Liver (tissue), 9 donors: Measurements from ENCODE around the gene COL17A1. TPM values are rescaled to one million over a fixed set of nuclear protein-coding genes. Genes with fewer than 3 reads are reported as not detected.

Source experiments
- DNase-seq: peaks from one replicate; pipeline ENCODE4 v3.0.0-alpha.2; 2017; ENCODE audit warnings: low spot score
- H3K27ac ChIP-seq, 2 donors: one replicate each; pipeline ENCODE4 v1.7.0; 2013; ENCODE audit warnings: inconsistent platforms in 2 of 2, low read length in 2 of 2, control low read depth in 1 of 2, low read depth in 1 of 2, mild to moderate bottlenecking in 1 of 2
- H3K27me3 ChIP-seq, 4 donors: one replicate each; pipeline versions ENCODE4 v1.6.1 to v1.7.0; 2013; ENCODE audit warnings: low read length in 3 of 4, inconsistent platforms in 1 of 4, mild to moderate bottlenecking in 1 of 4, moderate library complexity in 1 of 4; ENCODE audit not compliant: control insufficient read depth in 4 of 4, insufficient read depth in 4 of 4
- H3K36me3 ChIP-seq, 4 donors: one replicate each; pipeline versions ENCODE4 v1.6.1 to v1.7.0; 2013; ENCODE audit warnings: low read length in 3 of 4, mild to moderate bottlenecking in 3 of 4, low read depth in 1 of 4, moderate library complexity in 1 of 4; ENCODE audit not compliant: control insufficient read depth in 4 of 4, insufficient read depth in 3 of 4
- H3K4me1 ChIP-seq, 4 donors: one replicate each; pipeline versions ENCODE4 v1.6.1 to v1.7.0; 2013; ENCODE audit warnings: low read length in 3 of 4, mild to moderate bottlenecking in 3 of 4, moderate library complexity in 1 of 4; ENCODE audit not compliant: control insufficient read depth in 4 of 4, insufficient read depth in 4 of 4
- H3K4me3 ChIP-seq, 3 donors: one replicate each; pipeline versions ENCODE4 v1.6.1 to v1.7.0; 2013; ENCODE audit warnings: low read length in 3 of 3, control low read depth in 1 of 3, low read depth in 1 of 3, mild to moderate bottlenecking in 1 of 3
- H3K9ac ChIP-seq, 2 donors: one replicate each; pipeline ENCODE4 v1.7.0; 2013; ENCODE audit warnings: low read length in 2 of 2, mild to moderate bottlenecking in 2 of 2, moderate library complexity in 2 of 2, control low read depth in 1 of 2, low read depth in 1 of 2
- H3K9me3 ChIP-seq, 4 donors: one replicate each; pipeline versions ENCODE4 v1.6.1 to v1.7.0; 2013; ENCODE audit warnings: low read length in 3 of 4; ENCODE audit not compliant: control insufficient read depth in 4 of 4
- ATF3 ChIP-seq: IDR thresholded peaks from 2 replicates; pipeline ENCODE4 v1.6.1; 2016; ENCODE audit warnings: antibody characterized with exemption
- CTCF ChIP-seq: fragments of 150-350 bp; IDR thresholded peaks from 2 replicates; pipeline ENCODE4 v1.5.1; 2017; ENCODE audit warnings: improper control_type of control experiment, low read depth, low read length; ENCODE audit not compliant: missing input control
- EGR1 ChIP-seq, 2 donors: IDR thresholded peaks; 2 replicates each; pipeline ENCODE4 v1.6.1; 2016 to 2018; ENCODE audit warnings: antibody characterized with exemption in 2 of 2, low read depth in 2 of 2
- FOXA1 ChIP-seq: IDR thresholded peaks from 2 replicates; pipeline ENCODE4 v1.6.1; 2016; ENCODE audit warnings: antibody characterized with exemption
- FOXA2 ChIP-seq: IDR thresholded peaks from 2 replicates; pipeline ENCODE4 v1.6.1; 2016; ENCODE audit warnings: antibody characterized with exemption
- GABPA ChIP-seq, 2 donors: IDR thresholded peaks in 1 of 2; conservative IDR thresholded peaks in 1 of 2; 2 replicates each; pipeline ENCODE4 v1.6.1; 2016; ENCODE audit warnings: antibody characterized with exemption in 2 of 2, mild to moderate bottlenecking in 1 of 2, moderate library complexity in 1 of 2
- HNF4A ChIP-seq, 2 donors: conservative IDR thresholded peaks; 2 replicates each; pipeline ENCODE4 v1.6.1; 2016; ENCODE audit warnings: antibody characterized with exemption in 2 of 2, mild to moderate bottlenecking in 2 of 2
- HNF4G ChIP-seq: IDR thresholded peaks from 2 replicates; pipeline ENCODE4 v1.6.1; 2016; ENCODE audit warnings: antibody characterized with exemption
- JUND ChIP-seq, 2 donors: IDR thresholded peaks; 2 replicates each; pipeline ENCODE4 v1.6.1; 2016; ENCODE audit warnings: antibody characterized with exemption in 2 of 2
- MAX ChIP-seq: IDR thresholded peaks from 2 replicates; pipeline ENCODE4 v1.6.1; 2016; ENCODE audit warnings: antibody characterized with exemption
- NR2F2 ChIP-seq: IDR thresholded peaks from 2 replicates; pipeline ENCODE4 v1.6.1; 2016; ENCODE audit warnings: antibody characterized with exemption
- RAD21 ChIP-seq, 2 donors: IDR thresholded peaks; 2 replicates each; pipeline ENCODE4 v1.6.1; 2016; ENCODE audit warnings: antibody characterized with exemption in 2 of 2, mild to moderate bottlenecking in 2 of 2
- REST ChIP-seq: IDR thresholded peaks from 2 replicates; pipeline ENCODE4 v1.6.1; 2016; ENCODE audit warnings: antibody characterized with exemption, mild to moderate bottlenecking
- RXRA ChIP-seq, 2 donors: IDR thresholded peaks; 2 replicates each; pipeline ENCODE4 v1.6.1; 2017 to 2018; ENCODE audit warnings: antibody characterized with exemption in 2 of 2, mild to moderate bottlenecking in 1 of 2
- SP1 ChIP-seq: IDR thresholded peaks from 2 replicates; pipeline ENCODE4 v1.6.1; 2018; ENCODE audit warnings: antibody characterized with exemption, mild to moderate bottlenecking
- TAF1 ChIP-seq: conservative IDR thresholded peaks from 2 replicates; pipeline ENCODE4 v1.6.1; 2016; ENCODE audit warnings: antibody characterized with exemption, mild to moderate bottlenecking
- YY1 ChIP-seq: IDR thresholded peaks from 2 replicates; pipeline ENCODE4 v1.6.1; 2016; ENCODE audit warnings: antibody characterized with exemption, mild to moderate bottlenecking
- ZBTB33 ChIP-seq: IDR thresholded peaks from 2 replicates; pipeline ENCODE4 v1.6.1; 2016; ENCODE audit warnings: antibody characterized with exemption
- polyA plus RNA-seq, 2 donors: library from polyadenylated mRNA; stranded (reverse) in 1 of 2; unstranded in 1 of 2; fragments of 200-250 nt in 1 of 2; fragments of >200 nt in 1 of 2; fragmentation: Nextera tagmentation in 1 of 2; extraction: Ambion mirVana in 1 of 2; gene quantifications; one replicate each; pipeline versions ENCODE4 v1.2.1 to v1.2.3, GENCODE V29; 2013 to 2015
- total RNA-seq, 2 donors: library from RNA; depleted of rRNA; stranded (reverse); fragments of >200 nt; gene quantifications; one replicate each; pipeline ENCODE4 v1.2.3, GENCODE V29; 2014
- donor health status: healthy.
- donor health status: healthy.
- donor health status: healthy.
- donor health status: healthy.
- donor health status: healthy.

COL17A1 gene
- total and polyA plus RNA-seq, 4 donors = 0.05 to 1.7 TPM; not detected in 2

- no peak overlapping the region for H3K9ac ChIP-seq
- no peak overlapping the region for H3K27ac ChIP-seq
- no peak for DNase-seq
- H3K27me3 ChIP-seq = no peaks in the 10 kb centered on the region
- TF ChIP-seq ATF3 (no peak), ZBTB33 (no peak), JUND (IDR thresholded peaks at IDR 0.05) (no peak), HNF4G (no peak), RAD21 (IDR thresholded peaks at IDR 0.05) (no peak), NR2F2 (no peak), CTCF (no peak), MAX (no peak), REST (no peak), TAF1 (no peak), SP1 (no peak), EGR1 (IDR thresholded peaks at IDR 0.05; ENCODE audit: low read depth in 2 of 2) (no peak), FOXA2 (no peak), RXRA (IDR thresholded peaks at IDR 0.05) (no peak), FOXA1 (no peak), GABPA (IDR thresholded peaks at IDR 0.05 in 1 of 2, conservative IDR thresholded peaks at IDR 0.05 in 1 of 2) (no peak), YY1 (no peak), HNF4A (conservative IDR thresholded peaks at IDR 0.05) (no peak)
- no peaks in the 10 kb centered on the region for H3K9me3 ChIP-seq
- no peak overlapping the region for H3K4me3 ChIP-seq
- no peaks in the 10 kb centered on the region for H3K36me3 ChIP-seq
- peaks cover 0 to 14% (median 3%) of the 10 kb centered on the region in 4 donors for H3K4me1 ChIP-seq
Observed at GRCh38 chr10:103985726-103986125, 100.0 kb downstream of the COL17A1 start.
